ENCODE measurements around the gene IGF1.
"Not testable (repeated sequence)": the region's sequence is repeated elsewhere in the genome, so short reads cannot be mapped to it uniquely, and the experiment has no call there.

IGF1 gene

DNA sequence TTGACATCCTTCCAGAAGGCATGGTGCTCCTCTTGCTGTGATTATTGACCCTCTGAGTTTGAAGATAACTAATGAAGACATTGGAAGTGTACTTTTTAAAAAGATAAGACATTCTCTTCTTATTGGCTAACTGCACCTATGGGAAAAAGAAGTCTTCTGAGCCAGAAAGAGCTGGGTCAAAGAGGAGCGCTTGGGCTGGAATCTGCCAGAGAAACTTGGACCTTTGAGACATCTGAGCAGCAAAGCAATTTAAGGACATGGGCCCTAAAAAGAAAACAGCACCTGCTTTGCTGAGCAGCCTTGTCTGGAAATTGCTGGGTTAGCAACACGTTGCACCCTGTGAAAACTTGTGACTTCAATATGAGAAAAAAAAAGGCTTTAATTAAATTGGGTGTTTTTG lies 27.8 kb downstream of the IGF1 start:
- no peaks in the 10 kb centered on the region for H3K4me1 ChIP-seq (ENCODE audit: insufficient read depth, poor library complexity, severe bottlenecking)
- H3K9me3 ChIP-seq (ENCODE audit: severe bottlenecking), result no peaks in the 10 kb centered on the region
- H3K4me3 ChIP-seq (ENCODE audit: severe bottlenecking), result no peak overlapping the region
- DNase-seq (ENCODE audit: low spot score) (no peak), ATAC-seq (ENCODE audit: low read depth) (no peak)
- no peaks in the 10 kb centered on the region for H3K27me3 ChIP-seq (ENCODE audit: insufficient read depth, poor library complexity, severe bottlenecking)
- H3K36me3 ChIP-seq (ENCODE audit: low read depth), result no peaks in the 10 kb centered on the region
- TF ChIP-seq, protein P1, sequence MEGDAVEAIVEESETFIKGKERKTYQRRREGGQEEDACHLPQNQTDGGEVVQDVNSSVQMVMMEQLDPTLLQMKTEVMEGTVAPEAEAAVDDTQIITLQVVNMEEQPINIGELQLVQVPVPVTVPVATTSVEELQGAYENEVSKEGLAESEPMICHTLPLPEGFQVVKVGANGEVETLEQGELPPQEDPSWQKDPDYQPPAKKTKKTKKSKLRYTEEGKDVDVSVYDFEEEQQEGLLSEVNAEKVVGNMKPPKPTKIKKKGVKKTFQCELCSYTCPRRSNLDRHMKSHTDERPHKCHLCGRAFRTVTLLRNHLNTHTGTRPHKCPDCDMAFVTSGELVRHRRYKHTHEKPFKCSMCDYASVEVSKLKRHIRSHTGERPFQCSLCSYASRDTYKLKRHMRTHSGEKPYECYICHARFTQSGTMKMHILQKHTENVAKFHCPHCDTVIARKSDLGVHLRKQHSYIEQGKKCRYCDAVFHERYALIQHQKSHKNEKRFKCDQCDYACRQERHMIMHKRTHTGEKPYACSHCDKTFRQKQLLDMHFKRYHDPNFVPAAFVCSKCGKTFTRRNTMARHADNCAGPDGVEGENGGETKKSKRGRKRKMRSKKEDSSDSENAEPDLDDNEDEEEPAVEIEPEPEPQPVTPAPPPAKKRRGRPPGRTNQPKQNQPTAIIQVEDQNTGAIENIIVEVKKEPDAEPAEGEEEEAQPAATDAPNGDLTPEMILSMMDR (IDR thresholded peaks at IDR 0.05; ENCODE audit: poor library complexity, severe bottlenecking), result no peak
- H3K27ac ChIP-seq (ENCODE audit: poor library complexity, severe bottlenecking), result no peak overlapping the region

DNA sequence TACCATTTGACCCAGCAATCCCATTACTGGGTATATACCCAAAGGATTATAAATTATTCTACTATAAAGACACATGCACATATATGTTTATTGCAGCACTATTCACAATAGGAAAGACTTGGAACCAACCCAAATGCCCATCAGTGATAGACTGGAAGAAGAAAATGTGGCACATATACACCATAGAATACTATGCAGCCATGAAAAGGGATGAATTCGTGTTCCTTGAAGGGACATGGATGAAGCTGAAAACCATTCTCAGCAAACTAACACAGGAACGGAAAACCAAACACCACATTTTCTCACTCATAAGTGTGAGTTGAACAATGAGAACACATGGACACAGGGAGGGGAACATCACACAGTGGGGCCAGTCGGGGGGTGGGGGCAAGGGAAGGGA lies 31.3 kb downstream of the IGF1 start:
- not testable (repeated sequence) for DNase-seq (ENCODE audit: low spot score); H3K4me1 ChIP-seq (ENCODE audit: insufficient read depth, poor library complexity, severe bottlenecking); H3K4me3 ChIP-seq (ENCODE audit: severe bottlenecking); H3K9me3 ChIP-seq (ENCODE audit: severe bottlenecking); H3K27me3 ChIP-seq (ENCODE audit: insufficient read depth, poor library complexity, severe bottlenecking); ATAC-seq (ENCODE audit: low read depth); H3K27ac ChIP-seq (ENCODE audit: poor library complexity, severe bottlenecking); H3K36me3 ChIP-seq (ENCODE audit: low read depth)

GRCh38 chr12:102447426-102447825 lies 32.9 kb downstream of the IGF1 start:
- H3K27ac ChIP-seq (ENCODE audit: poor library complexity, severe bottlenecking); ATAC-seq (ENCODE audit: low read depth); H3K36me3 ChIP-seq (ENCODE audit: low read depth); H3K4me1 ChIP-seq (ENCODE audit: insufficient read depth, poor library complexity, severe bottlenecking); DNase-seq (ENCODE audit: low spot score); H3K4me3 ChIP-seq (ENCODE audit: severe bottlenecking); H3K27me3 ChIP-seq (ENCODE audit: insufficient read depth, poor library complexity, severe bottlenecking); H3K9me3 ChIP-seq (ENCODE audit: severe bottlenecking): not testable (repeated sequence)

DNA sequence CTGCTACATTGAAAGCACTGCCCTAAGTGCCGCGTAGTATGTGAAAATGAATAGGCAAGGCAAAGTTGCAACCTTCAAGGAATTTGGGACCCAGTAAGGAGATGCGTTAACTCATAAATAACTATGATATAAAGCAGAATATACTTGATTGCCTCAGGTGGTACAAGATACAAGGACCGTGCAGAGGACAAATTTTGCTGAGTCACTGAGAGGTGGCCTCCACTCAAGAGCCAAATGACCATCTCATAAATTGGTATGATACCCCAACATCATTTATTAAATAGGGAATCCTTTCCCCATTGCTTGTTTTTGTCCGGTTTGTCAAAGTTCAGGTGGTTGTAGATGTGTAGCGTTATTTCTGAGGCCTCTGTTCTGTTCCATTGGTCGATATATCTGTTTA lies 35.7 kb downstream of the IGF1 start:
- Histone ChIP-seq H3K4me3 (ENCODE audit: severe bottlenecking) (no peak overlapping the region), H3K27ac (ENCODE audit: poor library complexity, severe bottlenecking) (no peak overlapping the region), H3K27me3 (ENCODE audit: insufficient read depth, poor library complexity, severe bottlenecking) (no peaks in the 10 kb centered on the region), H3K4me1 (ENCODE audit: insufficient read depth, poor library complexity, severe bottlenecking) (no peaks in the 10 kb centered on the region), H3K36me3 (ENCODE audit: low read depth) (no peaks in the 10 kb centered on the region), H3K9me3 (ENCODE audit: severe bottlenecking) (no peaks in the 10 kb centered on the region)
- ATAC-seq (ENCODE audit: low read depth) (no peak), DNase-seq (ENCODE audit: low spot score) (no peak)
- TF ChIP-seq, protein P1 (IDR thresholded peaks at IDR 0.05; ENCODE audit: poor library complexity, severe bottlenecking), result no peak

DNA sequence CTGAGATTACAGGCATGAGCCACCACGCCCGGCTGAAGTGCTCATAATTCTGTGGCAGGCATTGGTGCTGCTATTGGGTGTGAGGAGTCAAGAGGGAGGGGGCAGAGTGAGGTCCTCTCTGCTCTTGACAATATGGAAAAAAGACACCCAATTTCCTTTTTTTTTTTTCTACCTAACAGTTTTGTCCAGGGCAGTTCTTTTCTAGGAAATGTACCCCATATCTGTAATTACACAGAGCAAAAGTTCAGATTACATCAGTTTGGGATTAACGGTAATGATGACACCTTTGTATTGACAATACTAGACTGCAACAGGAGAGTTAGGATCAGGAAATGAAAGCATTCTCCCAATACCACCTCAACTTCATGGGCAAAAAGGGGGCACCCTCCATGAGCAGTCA lies 36.3 kb downstream of the IGF1 start:
- ATAC-seq (ENCODE audit: low read depth) (no peak), DNase-seq (ENCODE audit: low spot score) (no peak)
- no peak overlapping the region for H3K4me3 ChIP-seq (ENCODE audit: severe bottlenecking)
- no peak overlapping the region for H3K27ac ChIP-seq (ENCODE audit: poor library complexity, severe bottlenecking)
- no peaks in the 10 kb centered on the region for H3K36me3 ChIP-seq (ENCODE audit: low read depth)
- H3K4me1 ChIP-seq (ENCODE audit: insufficient read depth, poor library complexity, severe bottlenecking), result no peaks in the 10 kb centered on the region
- no peaks in the 10 kb centered on the region for H3K27me3 ChIP-seq (ENCODE audit: insufficient read depth, poor library complexity, severe bottlenecking)
- TF ChIP-seq, protein P1 (IDR thresholded peaks at IDR 0.05; ENCODE audit: poor library complexity, severe bottlenecking), result no peak
- no peaks in the 10 kb centered on the region for H3K9me3 ChIP-seq (ENCODE audit: severe bottlenecking)

- Histone ChIP-seq H3K9me3 (ENCODE audit: severe bottlenecking) (no peaks in the 10 kb centered on the region), H3K4me3 (ENCODE audit: severe bottlenecking) (no peak overlapping the region), H3K36me3 (ENCODE audit: low read depth) (no peaks in the 10 kb centered on the region), H3K27me3 (ENCODE audit: insufficient read depth, poor library complexity, severe bottlenecking) (no peaks in the 10 kb centered on the region), H3K4me1 (ENCODE audit: insufficient read depth, poor library complexity, severe bottlenecking) (no peaks in the 10 kb centered on the region), H3K27ac (ENCODE audit: poor library complexity, severe bottlenecking) (no peak overlapping the region)
- ATAC-seq (ENCODE audit: low read depth) (no peak), DNase-seq (ENCODE audit: low spot score) (no peak)
- TF ChIP-seq, protein P1 (IDR thresholded peaks at IDR 0.05; ENCODE audit: poor library complexity, severe bottlenecking), result no peak
These were observed 39.2 kb downstream of the IGF1 start for GRCh38 chr12:102441077-102441596.
